H1 (cell line): ENCODE measurements around the gene CEP192. TPM values are rescaled to one million over a fixed set of nuclear protein-coding genes. Genes with fewer than 3 reads are reported as not detected.

Source experiments
- CTCF ChIA-PET: fragments of 300-600 bp; sonication (Branson Sonifier 250); formaldehyde crosslinking; loops from one replicate; lab custom pipeline; 2021; ENCODE audit not compliant: partially characterized antibody; lab: Charles Lee
- POLR2A ChIA-PET: fragments of 300-600 bp; sonication (Branson Sonifier 250); formaldehyde crosslinking; loops from one replicate; lab custom pipeline; 2021; ENCODE audit warnings: inconsistent platforms; ENCODE audit not compliant: partially characterized antibody; lab: Charles Lee
- DNase-seq, 2 experiments: peaks; one replicate each; pipeline versions ENCODE4 v3.0.0 to v3.0.0-alpha.2; 2010 to 2022; ENCODE audit warnings: low spot score in 2 of 2, low read depth in 1 of 2, mixed read lengths in 1 of 2
- FAIRE-seq: peaks from 2 replicates; lab custom pipeline; 2011; peaks lifted over from hg19 to GRCh38; lab: Jason Lieb, UNC
- H2AFZ ChIP-seq: 2 replicates; pipeline ENCODE4 v1.8.1; 2012; ENCODE audit warnings: low read length, inconsistent platforms
- H2AK5ac ChIP-seq: 2 replicates; pipeline ENCODE4 v1.6.1; 2013; ENCODE audit warnings: low read depth, low read length
- H2BK120ac ChIP-seq: replicated peaks from 2 replicates; pipeline ENCODE3; 2013; ENCODE audit warnings: low read depth, low read length, inconsistent platforms
- H2BK12ac ChIP-seq: 2 replicates; pipeline ENCODE4 v1.6.1; 2013; ENCODE audit warnings: low read depth, low read length
- H2BK15ac ChIP-seq: 2 replicates; pipeline ENCODE4 v1.6.1; 2013; ENCODE audit warnings: low read length
- H2BK20ac ChIP-seq: 2 replicates; pipeline ENCODE4 v1.6.1; 2013; ENCODE audit warnings: low read length
- H2BK5ac ChIP-seq: 2 replicates; pipeline ENCODE4 v1.6.1; 2013; ENCODE audit warnings: low read depth, low read length
- H3K14ac ChIP-seq: 2 replicates; pipeline ENCODE4 v1.6.1; 2013; ENCODE audit warnings: inconsistent platforms; ENCODE audit not compliant: insufficient read length
- H3K18ac ChIP-seq: 2 replicates; pipeline ENCODE4 v1.6.1; 2013; ENCODE audit warnings: low read length; ENCODE audit errors: extremely low read depth
- H3K23ac ChIP-seq: 2 replicates; pipeline ENCODE4 v1.6.1; 2013; ENCODE audit warnings: inconsistent platforms; ENCODE audit not compliant: insufficient read length
- H3K23me2 ChIP-seq: 2 replicates; pipeline ENCODE4 v1.6.1; 2013; ENCODE audit warnings: low read depth, low read length
- H3K27ac ChIP-seq: 2 replicates; pipeline ENCODE4 v1.6.1; 2011; ENCODE audit warnings: low read depth, low read length, inconsistent platforms
- H3K27me3 ChIP-seq, 4 experiments: replicated peaks in 1 of 4; 1 replicate in 1 of 4; 2 replicates in 3 of 4; pipeline versions ENCODE4 v1.6.1 to v1.8.1; 2011 to 2013; ENCODE audit warnings: low read length in 3 of 4, mild to moderate bottlenecking in 3 of 4, inconsistent platforms in 2 of 4, mixed read lengths in 2 of 4, moderate library complexity in 1 of 4; ENCODE audit not compliant: control insufficient read depth in 3 of 4, insufficient read depth in 3 of 4; ENCODE audit errors: extremely low read depth in 1 of 4
- H3K36me3 ChIP-seq, 4 experiments: 2 replicates each; pipeline versions ENCODE4 v1.6.1 to v1.8.1; 2011 to 2013; ENCODE audit warnings: mild to moderate bottlenecking in 4 of 4, low read length in 3 of 4, moderate library complexity in 2 of 4, control low read depth in 1 of 4, inconsistent platforms in 1 of 4; ENCODE audit not compliant: insufficient read depth in 4 of 4, control insufficient read depth in 2 of 4
- H3K4ac ChIP-seq: replicated peaks from 2 replicates; pipeline ENCODE3; 2013; ENCODE audit warnings: low read length, low read depth, mixed read lengths, inconsistent platforms; ENCODE audit not compliant: insufficient read length
- H3K4me1 ChIP-seq, 4 experiments: replicated peaks in 1 of 4; 1 replicate in 1 of 4; 2 replicates in 3 of 4; pipeline versions ENCODE4 v1.6.1 to v1.8.1; 2011 to 2013; ENCODE audit warnings: low read length in 3 of 4, inconsistent platforms in 2 of 4, mixed read lengths in 1 of 4; ENCODE audit not compliant: insufficient read depth in 4 of 4, control insufficient read depth in 3 of 4
- H3K4me2 ChIP-seq, 2 experiments: 2 replicates each; pipeline versions ENCODE4 v1.6.1 to v1.8.1; 2011 to 2013; ENCODE audit warnings: low read depth in 2 of 2, low read length in 2 of 2, control low read depth in 1 of 2, inconsistent platforms in 1 of 2, mild to moderate bottlenecking in 1 of 2; ENCODE audit not compliant: insufficient read depth in 1 of 2
- H3K4me3 ChIP-seq, 4 experiments: fragments of 200-600, 300-600 bp in 1 of 4; sonication (generic), shearing (Covaris generic), sonication (Bioruptor Twin) in 1 of 4; 2 replicates each; pipeline versions ENCODE4 v1.5.1 to v1.8.1; 2011 to 2016; ENCODE audit warnings: low read length in 4 of 4, low read depth in 3 of 4, control low read depth in 2 of 4, inconsistent platforms in 2 of 4, mild to moderate bottlenecking in 2 of 4, mixed read lengths in 1 of 4, moderate library complexity in 1 of 4; ENCODE audit not compliant: insufficient read depth in 2 of 4; ENCODE audit errors: extremely low read depth in 1 of 4
- H3K56ac ChIP-seq: replicated peaks from 2 replicates; pipeline ENCODE3; 2013; ENCODE audit warnings: low read depth, mild to moderate bottlenecking, mixed read lengths, low read length, inconsistent platforms; ENCODE audit not compliant: insufficient read length
- H3K79me1 ChIP-seq: 2 replicates; pipeline ENCODE4 v1.6.1; 2013; ENCODE audit warnings: low read depth, low read length, control low read depth
- H3K79me2 ChIP-seq, 2 experiments: 2 replicates each; pipeline versions ENCODE4 v1.6.1 to v1.8.1; 2012 to 2013; ENCODE audit warnings: low read length in 2 of 2, mild to moderate bottlenecking in 2 of 2, inconsistent platforms in 1 of 2; ENCODE audit not compliant: insufficient read depth in 2 of 2, control insufficient read depth in 1 of 2
- H3K9ac ChIP-seq, 4 experiments: replicated peaks in 1 of 4; 1 replicate in 1 of 4; 2 replicates in 3 of 4; pipeline versions ENCODE4 v1.6.1 to v1.8.1; 2011 to 2013; ENCODE audit warnings: low read depth in 3 of 4, low read length in 3 of 4, control low read depth in 2 of 4, mild to moderate bottlenecking in 2 of 4, moderate library complexity in 2 of 4, inconsistent platforms in 1 of 4; ENCODE audit errors: extremely low read depth in 1 of 4
- H3K9me3 ChIP-seq, 2 experiments: 2 replicates each; pipeline versions ENCODE4 v1.6.1 to v1.8.1; 2012 to 2013; ENCODE audit warnings: mild to moderate bottlenecking in 2 of 2, moderate library complexity in 2 of 2, control low read depth in 1 of 2, inconsistent platforms in 1 of 2, low read depth in 1 of 2, low read length in 1 of 2, mixed read lengths in 1 of 2; ENCODE audit not compliant: insufficient read depth in 2 of 2
- H4K20me1 ChIP-seq, 2 experiments: replicated peaks in 1 of 2; 2 replicates each; pipeline versions ENCODE3 to v1.8.1; 2011 to 2013; ENCODE audit warnings: inconsistent platforms in 2 of 2, low read length in 2 of 2, mild to moderate bottlenecking in 1 of 2; ENCODE audit not compliant: insufficient read depth in 2 of 2, control insufficient read depth in 1 of 2
- H4K5ac ChIP-seq: 2 replicates; pipeline ENCODE4 v1.6.1; 2013; ENCODE audit warnings: low read length, low read depth, mixed read lengths, inconsistent platforms; ENCODE audit not compliant: insufficient read length
- H4K8ac ChIP-seq: 2 replicates; pipeline ENCODE4 v1.8.0; 2013; ENCODE audit warnings: mild to moderate bottlenecking, moderate library complexity, low read length, inconsistent platforms; ENCODE audit not compliant: insufficient read depth; ENCODE audit errors: extremely low read depth
- H4K91ac ChIP-seq: replicated peaks from 2 replicates; pipeline ENCODE3; 2013; ENCODE audit warnings: low read length, mixed read lengths, inconsistent platforms; ENCODE audit not compliant: insufficient read length
- ASH2L ChIP-seq: fragments of 200-600, 300-600 bp; sonication (generic); IDR thresholded peaks from one replicate; pipeline ENCODE4 v1.7.1; 2017; ENCODE audit warnings: low read length
- HDAC2 ChIP-seq, 2 experiments: fragments of 300-600 bp in 1 of 2; sonication (generic) in 1 of 2; IDR thresholded peaks; 2 replicates each; pipeline ENCODE4 v1.6.1; 2011 to 2012; ENCODE audit warnings: low read depth in 2 of 2, low read length in 2 of 2, mild to moderate bottlenecking in 2 of 2, moderate library complexity in 2 of 2, borderline replicate concordance in 1 of 2, inconsistent platforms in 1 of 2
- RNF2 ChIP-seq: fragments of 200-900, 300-1000 bp; sonication (generic); IDR thresholded peaks from 2 replicates; pipeline ENCODE4 v1.7.1; 2016; ENCODE audit warnings: borderline replicate concordance, low read depth, mild to moderate bottlenecking, antibody characterized with exemption, low read length; ENCODE audit not compliant: poor library complexity, severe bottlenecking; ENCODE audit errors: missing control alignments
- TEAD4 ChIP-seq: IDR thresholded peaks from 2 replicates; pipeline ENCODE4 v1.6.1; 2012; ENCODE audit warnings: low read depth, low read length, inconsistent platforms, mixed read lengths
- WGBS, 2 experiments: shearing (Covaris generic) in 1 of 2; methylation state at CpG; one replicate each; pipeline versions ENCODE4 v1.1.6 to v1.1.7; 2013 to 2015; ENCODE audit warnings: low lambda C conversion rate in 2 of 2, mixed read lengths in 2 of 2, inconsistent platforms in 1 of 2, low coverage in 1 of 2, missing lambda C conversion rate in 1 of 2; ENCODE audit not compliant: insufficient replicate concordance in 2 of 2, insufficient coverage in 1 of 2, insufficient read length in 1 of 2; ENCODE audit errors: extremely low coverage in 1 of 2, missing lambda C conversion rate in 1 of 2; 5-methylcytosine and 5-hydroxymethylcytosine counted together
- polyA plus RNA-seq, 7 experiments: library from polyadenylated mRNA; depleted of rRNA in 3 of 7; stranded (reverse) in 5 of 7; unstranded in 2 of 7; fragments of >200 nt in 5 of 7; fragments of 200-250 nt in 2 of 7; gene quantifications; 1 replicate in 5 of 7; 2 replicates in 1 of 7; 4 replicates in 1 of 7; pipeline versions ENCODE4 v1.2.1 to v1.2.3, GENCODE V29; 2011 to 2013; ENCODE audit warnings: missing spikeins in 2 of 7, mixed read lengths in 2 of 7
- total RNA-seq: library from RNA; stranded (reverse); fragmentation: NEBNext Ultra II Directional; extraction: Animal tissue kit (Norgen Biotek cat#: 25700); gene quantifications from 2 replicates; pipeline ENCODE4 v1.2.1, GENCODE V29; 2021

Gene CEP192
- total and polyA plus RNA-seq, 2 of the 8 experiments (the other 6 are each of a cell fraction or from before 2014, with no cell fraction given), result 13.4 to 23.1 TPM

GRCh38 chr18:13028869-13029268 lies 37.7 kb downstream of the CEP192 start:
- Histone ChIP-seq H3K23me2 (no peaks in the 10 kb centered on the region), H2BK20ac (no peak overlapping the region), H2BK120ac (no peak overlapping the region), H3K27me3 (no peaks in the 10 kb centered on the region), H4K91ac (no peak overlapping the region), H2BK12ac (no peak overlapping the region), H4K20me1 (peaks cover 0 to 4% of the 10 kb centered on the region in 2 experiments), H3K14ac (no peak overlapping the region), H2AK5ac (no peak overlapping the region), H3K4ac (no peak overlapping the region), H3K23ac (no peak overlapping the region), H3K9me3 (no peaks in the 10 kb centered on the region), H3K56ac (no peak overlapping the region), H3K4me3 (no peak overlapping the region), H3K4me1 (no peaks in the 10 kb centered on the region), H3K36me3 (peaks cover 2 to 29% (median 11%) of the 10 kb centered on the region in 4 experiments), H4K8ac (no peak overlapping the region), H3K27ac (no peak overlapping the region), H3K9ac (no peak overlapping the region), H2BK15ac (no peak overlapping the region), H3K79me2 (0 out of 4 replicates have a peak, but pooled peaks cover 0 to 2% of the 10 kb centered on the region in 2 experiments), H3K18ac (no peak overlapping the region), H4K5ac (no peak overlapping the region), H3K79me1 (no peaks in the 10 kb centered on the region), H2BK5ac (no peak overlapping the region), H2AFZ (no peak overlapping the region), H3K4me2 (no peak overlapping the region)
- DNase-seq (no peak), FAIRE-seq (no peak)
- POLR2A ChIA-PET, result no interaction called here
- TF ChIP-seq ASH2L (no peak), RNF2 (no peak), TEAD4 (no peak), HDAC2 (IDR thresholded peaks at IDR 0.05; ENCODE audit: borderline replicate concordance in 1 of 2, low read depth in 2 of 2, low read length in 2 of 2) (no peak)
- CTCF ChIA-PET, result interaction anchor here (1.5 kb wide), 1 partner anchor 25 kb away, joined by 3 read pairs; no protein-coding TSS in a partner anchor
- 82% methylated on average over 2 of the region's 2 CpGs; no CpG with 5 or more reads in 1 of the 2 experiments for WGBS, 2 experiments
